Right lobe of liver (tissue), 4 donors: ENCODE measurements around the gene MGA.

Experiments used
- POLR2A ChIP-seq: fragments of 450-650 bp; IDR thresholded peaks from one replicate; pipeline ENCODE4 v1.6.1; 2017; ENCODE audit warnings: antibody characterized with exemption, mild to moderate bottlenecking
- TF ChIP-seq, protein P1 (sequence below), 4 donors: fragments of 200-600 bp in 3 of 4; fragments of 450-650 bp in 1 of 4; IDR thresholded peaks; one replicate each; pipeline versions ENCODE4 v1.5.1 to v1.8.0; 2016 to 2022; ENCODE audit warnings: antibody characterized with exemption in 4 of 4, mild to moderate bottlenecking in 2 of 4
- donor health status: DM: no; HTN: no; CAD: no.
- donor health status: DM: no; HTN: no; CAD: no.
- donor health status: DM: no; HTN: yes; CAD: no.

DNA sequence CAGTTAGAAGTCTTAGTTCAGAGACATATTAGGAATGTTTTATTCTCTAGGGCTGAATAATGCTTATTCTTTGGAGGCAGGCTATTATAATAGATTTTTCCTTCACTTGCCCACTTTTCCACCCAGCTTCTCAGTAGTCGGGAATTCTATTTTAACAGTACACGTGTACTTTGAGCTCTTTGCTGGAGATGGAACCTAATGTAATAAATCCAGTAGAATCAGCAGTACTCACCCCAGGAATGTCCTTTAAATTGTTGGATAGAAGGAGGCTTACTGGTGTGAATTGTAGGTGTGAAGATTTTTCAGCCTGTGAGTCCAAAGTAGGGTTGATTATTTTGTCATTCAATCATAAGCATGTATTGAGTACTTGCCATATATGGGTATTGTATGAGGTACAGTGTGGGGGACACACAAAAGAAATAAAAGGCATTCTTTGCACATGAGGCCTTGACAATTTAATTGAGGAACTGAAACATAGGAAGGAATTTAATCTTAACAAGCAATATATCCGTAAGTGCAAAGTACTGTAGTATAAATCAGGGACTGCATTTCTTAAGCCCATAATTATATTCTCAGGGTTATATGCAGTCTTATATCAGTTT, 29.5 kb upstream of the MGA start:
- TF ChIP-seq, protein P1, sequence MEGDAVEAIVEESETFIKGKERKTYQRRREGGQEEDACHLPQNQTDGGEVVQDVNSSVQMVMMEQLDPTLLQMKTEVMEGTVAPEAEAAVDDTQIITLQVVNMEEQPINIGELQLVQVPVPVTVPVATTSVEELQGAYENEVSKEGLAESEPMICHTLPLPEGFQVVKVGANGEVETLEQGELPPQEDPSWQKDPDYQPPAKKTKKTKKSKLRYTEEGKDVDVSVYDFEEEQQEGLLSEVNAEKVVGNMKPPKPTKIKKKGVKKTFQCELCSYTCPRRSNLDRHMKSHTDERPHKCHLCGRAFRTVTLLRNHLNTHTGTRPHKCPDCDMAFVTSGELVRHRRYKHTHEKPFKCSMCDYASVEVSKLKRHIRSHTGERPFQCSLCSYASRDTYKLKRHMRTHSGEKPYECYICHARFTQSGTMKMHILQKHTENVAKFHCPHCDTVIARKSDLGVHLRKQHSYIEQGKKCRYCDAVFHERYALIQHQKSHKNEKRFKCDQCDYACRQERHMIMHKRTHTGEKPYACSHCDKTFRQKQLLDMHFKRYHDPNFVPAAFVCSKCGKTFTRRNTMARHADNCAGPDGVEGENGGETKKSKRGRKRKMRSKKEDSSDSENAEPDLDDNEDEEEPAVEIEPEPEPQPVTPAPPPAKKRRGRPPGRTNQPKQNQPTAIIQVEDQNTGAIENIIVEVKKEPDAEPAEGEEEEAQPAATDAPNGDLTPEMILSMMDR (IDR thresholded peaks at IDR 0.05) = no peak
- no peak for TF ChIP-seq POLR2A
